ENCODE results near the gene KRT28.

Gene KRT28

GRCh38 chr17:40799859-40800258, at the start of gene KRT28:
Gene KRT28, minus strand, starts transcription at chr17:40799959. Its CDS starts 66 bp downstream, at chr17:40799893.
- no peak for DNase-seq (ENCODE audit: low read depth)

- DNase-seq (ENCODE audit: low read depth), result no peak
Measured at GRCh38 chr17:40848583-40849235, 49.0 kb upstream of the KRT28 start.

- DNase-seq (ENCODE audit: low read depth), result no peak
Measured at GRCh38 chr17:40846515-40847144, 46.9 kb upstream of the KRT28 start.

GRCh38 chr17:40844671-40845107, 44.9 kb upstream of the KRT28 start:
- no peak for DNase-seq (ENCODE audit: low read depth)

DNA sequence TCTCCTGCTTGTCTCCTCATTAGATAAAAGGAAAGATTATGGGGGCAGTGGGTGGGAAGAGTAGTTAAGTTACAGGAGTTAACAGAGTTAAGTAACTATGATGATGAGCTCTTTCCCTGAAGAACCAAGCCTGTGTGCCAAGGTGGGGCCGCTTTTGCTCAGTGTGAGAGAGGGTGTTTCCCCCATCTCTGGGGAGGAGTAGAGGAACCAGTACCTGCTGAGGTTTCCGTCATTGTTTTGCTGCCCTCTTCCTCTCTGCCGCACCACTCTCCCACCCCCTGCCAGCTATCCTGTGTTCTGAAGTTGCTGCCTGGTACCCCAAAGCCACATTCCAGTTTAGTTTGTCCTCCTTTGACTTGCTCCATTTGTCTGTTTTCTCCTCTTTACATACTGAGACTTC, 43.5 kb upstream of the KRT28 start:
- DNase-seq (ENCODE audit: low read depth), result no peak

GRCh38 chr17:40841246-40841645, 41.5 kb upstream of the KRT28 start:
- no peak for DNase-seq (ENCODE audit: low read depth)

GRCh38 chr17:40839194-40839593, 39.4 kb upstream of the KRT28 start:
- DNase-seq (ENCODE audit: low read depth), result no peak

GRCh38 chr17:40836020-40836419, 36.3 kb upstream of the KRT28 start:
- DNase-seq (ENCODE audit: low read depth), result no peak

DNA sequence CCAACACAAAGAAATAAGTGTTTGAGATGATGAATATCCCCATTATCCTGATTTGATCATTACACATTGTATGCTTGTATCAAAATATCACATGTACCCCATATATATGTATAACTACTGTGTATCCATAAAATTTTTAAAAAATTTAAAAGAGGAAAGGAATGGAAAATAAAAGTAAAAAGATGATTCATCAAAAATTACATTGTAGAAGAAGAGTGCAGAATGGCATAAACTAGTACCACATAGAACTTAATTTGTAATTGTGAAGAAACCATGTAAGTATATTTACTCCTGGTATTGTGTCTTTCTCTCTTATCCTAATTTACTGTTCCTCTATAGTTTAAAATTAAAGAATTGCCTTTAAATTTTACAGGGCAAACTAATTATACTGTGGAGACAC, 34.1 kb upstream of the KRT28 start:
- no peak for DNase-seq (ENCODE audit: low read depth)

GRCh38 chr17:40832840-40833239, 33.1 kb upstream of the KRT28 start:
- DNase-seq (ENCODE audit: low read depth), result no peak

DNA sequence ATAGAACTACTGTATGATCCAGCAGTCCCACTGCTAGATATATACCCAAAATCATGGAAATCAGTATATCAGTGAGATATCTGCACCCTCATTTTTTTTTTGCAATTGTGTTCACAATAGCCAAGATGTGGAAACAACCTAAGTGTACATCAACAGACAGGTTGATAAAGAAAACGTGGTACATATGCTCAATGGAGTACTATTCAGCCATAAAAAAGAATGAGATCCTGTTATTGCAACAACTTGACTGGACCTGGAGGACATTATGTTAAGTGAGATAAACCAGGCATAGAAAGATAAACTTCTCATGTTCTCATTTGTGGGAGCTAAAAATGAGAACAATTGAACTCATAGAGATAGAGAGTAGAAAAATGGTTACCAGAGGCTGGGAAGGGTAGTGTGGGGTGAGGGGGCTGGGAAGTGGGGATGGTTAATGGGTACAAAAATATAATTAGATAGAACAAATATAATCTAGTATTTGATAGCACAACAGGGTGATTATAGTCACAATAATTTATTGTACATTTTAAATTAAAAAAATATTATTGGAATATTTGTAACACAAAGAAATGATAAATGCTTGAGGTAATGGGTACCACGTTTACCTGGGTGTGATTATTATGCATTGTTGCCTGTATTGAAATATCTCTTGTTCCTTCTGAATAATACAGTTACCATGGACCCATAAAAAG, 30.5 kb upstream of the KRT28 start:
- DNase-seq (ENCODE audit: low read depth), result no peak

- no peak for DNase-seq (ENCODE audit: low read depth)
Measured at GRCh38 chr17:40828454-40829044, 28.8 kb upstream of the KRT28 start.

GRCh38 chr17:40827746-40828453, 28.1 kb upstream of the KRT28 start:
- no peak for DNase-seq (ENCODE audit: low read depth)

DNA sequence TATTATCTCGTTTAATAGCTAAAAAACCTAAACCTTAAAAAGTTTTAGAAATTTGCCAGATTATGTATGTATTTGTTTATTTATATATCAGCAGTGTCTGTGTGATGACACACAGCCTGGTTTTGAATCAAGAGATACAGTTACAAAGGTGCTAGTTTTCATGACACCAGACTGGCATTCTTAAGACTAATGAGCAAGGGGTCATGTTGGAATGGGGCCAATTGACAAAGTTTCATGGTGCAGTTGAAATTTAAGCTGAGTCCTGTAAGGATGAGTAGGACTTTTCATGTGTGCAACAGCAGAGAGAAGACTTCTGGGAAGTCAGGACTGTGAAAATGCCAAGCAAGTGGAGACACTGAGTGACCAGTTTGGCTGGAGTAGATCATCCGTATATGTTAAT, 25.8 kb upstream of the KRT28 start:
- DNase-seq (ENCODE audit: low read depth), result no peak

DNA sequence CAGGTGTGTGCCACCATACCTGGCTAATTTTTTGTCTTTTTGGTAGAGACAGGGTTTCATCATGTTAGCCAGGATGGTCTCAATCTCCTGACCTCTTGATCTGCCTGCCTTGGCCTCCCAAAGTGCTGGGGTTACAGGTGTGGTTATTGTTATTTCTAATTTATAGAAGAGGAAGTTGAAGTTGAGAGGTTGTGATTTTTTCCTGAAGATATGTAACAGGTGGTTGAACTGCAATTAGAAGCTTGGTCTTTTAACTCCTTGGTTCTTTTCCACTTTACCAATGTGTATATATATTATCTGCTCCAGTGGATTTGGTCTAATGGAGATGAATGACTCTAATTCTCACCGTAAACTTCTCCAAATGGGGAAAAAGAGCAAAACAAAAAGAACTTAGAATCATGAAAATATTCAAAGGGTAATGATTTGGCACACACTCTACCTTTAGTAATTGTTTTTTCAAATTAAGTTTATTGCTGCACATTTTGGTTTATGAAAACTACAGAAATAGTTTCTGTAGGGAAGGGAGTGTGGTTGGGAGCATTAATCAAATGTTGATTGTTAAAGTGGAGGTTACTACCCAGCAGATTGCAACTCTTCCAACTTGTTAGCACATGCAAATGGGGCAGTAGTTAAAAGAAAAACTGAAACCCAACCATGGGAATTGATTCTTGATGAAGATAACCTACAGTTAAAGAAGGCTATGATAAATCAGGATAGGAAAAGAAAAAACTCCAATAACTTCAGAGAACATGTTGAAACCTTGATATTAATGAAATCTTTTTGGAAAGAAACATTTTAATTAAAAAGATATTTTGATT, 24.5 kb upstream of the KRT28 start:
- DNase-seq (ENCODE audit: low read depth), result no peak

DNA sequence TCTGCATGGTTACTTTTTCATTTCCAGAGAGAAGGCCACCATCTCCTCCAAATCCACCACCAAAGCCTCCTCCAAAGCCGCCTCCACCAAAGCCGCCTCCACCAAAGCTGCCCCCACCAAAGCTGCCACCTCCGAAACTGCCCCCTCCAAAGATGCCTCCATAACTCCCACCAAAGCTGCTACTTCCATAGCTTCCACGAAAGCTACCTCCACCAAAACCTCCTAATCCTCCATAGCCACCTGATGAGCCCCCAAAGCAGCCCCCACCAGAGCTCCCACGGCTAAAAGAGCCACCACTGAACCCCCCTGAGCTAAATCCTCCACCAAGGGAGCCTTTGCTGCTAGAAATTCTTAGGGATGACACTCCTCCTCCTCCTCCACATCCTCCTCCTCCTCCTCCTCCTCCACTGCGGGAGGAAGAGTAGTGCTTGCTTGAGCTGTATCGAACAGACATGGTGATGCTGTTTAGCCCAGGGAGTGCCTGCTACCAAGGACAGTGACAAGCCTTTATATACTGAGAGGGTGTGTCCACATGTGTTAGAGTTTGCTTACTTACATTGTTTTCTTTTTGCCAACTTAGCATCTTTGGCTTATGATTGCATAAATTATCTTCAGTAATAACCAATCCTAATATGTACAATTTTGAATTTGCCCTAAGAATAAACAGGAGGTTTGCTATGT, 22.5 kb upstream of the KRT28 start, which contains the start of gene KRT10:
KRT10 (minus strand) TSS at position 483 of the 681 bp plus-strand sequence; CDS start at position 454, 29 bp downstream.
- no peak for DNase-seq (ENCODE audit: low read depth)

- no peak for DNase-seq (ENCODE audit: low read depth)
Measured at GRCh38 chr17:40821536-40821935, 21.8 kb upstream of the KRT28 start.

GRCh38 chr17:40820228-40820838, 20.6 kb upstream of the KRT28 start:
- no peak for DNase-seq (ENCODE audit: low read depth)

DNA sequence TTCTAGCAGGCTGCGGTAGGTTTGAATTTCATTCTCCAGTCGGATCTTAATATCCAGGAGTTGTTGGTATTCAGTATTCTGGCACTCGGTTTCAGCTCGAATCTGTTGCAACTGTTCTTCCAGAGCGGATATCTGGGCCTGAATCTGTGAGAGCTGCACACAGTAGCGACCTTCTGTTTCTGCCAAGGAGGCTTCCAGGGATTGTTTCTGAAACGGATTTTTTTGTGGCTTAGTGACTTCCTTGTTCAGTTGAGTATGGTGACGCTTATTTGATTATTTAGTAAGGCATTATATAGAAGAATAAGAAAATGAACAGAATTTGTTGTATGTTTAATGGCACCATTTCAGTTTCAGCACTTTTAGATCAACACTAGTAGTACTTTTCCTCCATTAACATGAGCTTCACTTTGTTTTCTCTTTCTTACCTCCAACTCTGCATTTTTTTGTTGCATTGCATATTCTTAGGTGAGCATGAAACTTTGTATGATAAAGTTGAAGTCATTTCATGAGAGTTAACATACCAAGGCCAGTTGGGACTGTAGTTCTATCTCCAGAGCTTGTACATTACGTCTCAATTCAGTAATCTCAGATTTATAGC, 19.9 kb upstream of the KRT28 start:
- no peak for DNase-seq (ENCODE audit: low read depth)

Data from T-helper 22 cell (primary cell).